CD4-positive, alpha-beta T cell treated with Interleukin-17A for 1 hour (primary cell): ENCODE data around the gene KLC1.

ENCODE experiments used
- DNase-seq: peaks from one replicate; pipeline ENCODE4 v3.0.0-alpha.2; 2020

The KLC1 gene

DNA sequence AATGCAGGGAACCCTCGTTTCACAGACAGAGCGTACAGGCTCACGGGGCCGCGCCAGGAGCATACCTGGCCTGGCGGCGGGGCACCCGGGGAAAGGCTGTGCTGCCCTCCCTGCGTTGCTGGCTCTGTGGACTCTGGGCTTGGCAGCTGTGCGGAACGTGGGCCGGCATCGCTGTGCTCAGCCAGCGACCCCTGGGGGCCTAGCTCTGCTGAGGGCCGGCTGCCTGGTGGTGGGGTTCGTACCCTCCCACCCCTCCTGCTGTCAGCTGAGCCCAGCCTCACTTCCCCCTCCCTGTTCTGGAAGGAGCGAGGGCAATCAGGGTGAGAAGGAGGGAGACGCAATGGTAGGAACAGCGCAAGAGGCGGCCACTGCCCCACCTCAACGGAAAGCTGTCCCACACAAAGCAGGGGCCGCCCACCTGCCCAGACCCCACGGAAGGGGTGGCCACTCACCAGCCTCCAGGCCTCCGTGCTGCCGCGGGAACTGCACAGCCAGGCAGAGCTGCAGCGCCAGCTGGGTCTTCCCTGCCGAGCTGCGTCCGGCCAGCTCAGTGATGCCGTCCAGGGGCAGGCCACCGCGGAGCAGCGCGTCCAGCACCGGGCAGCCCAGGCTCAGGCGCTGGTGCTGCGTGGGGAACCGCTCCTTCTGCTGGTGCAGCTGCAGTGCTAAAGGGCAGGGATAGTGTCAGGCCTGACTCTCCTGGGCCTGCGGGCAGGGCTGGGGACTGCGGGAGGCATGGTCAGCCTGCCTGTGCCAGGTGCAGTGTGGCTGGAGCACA is 77.7 kb downstream of the KLC1 start:
- no peak for DNase-seq

DNA sequence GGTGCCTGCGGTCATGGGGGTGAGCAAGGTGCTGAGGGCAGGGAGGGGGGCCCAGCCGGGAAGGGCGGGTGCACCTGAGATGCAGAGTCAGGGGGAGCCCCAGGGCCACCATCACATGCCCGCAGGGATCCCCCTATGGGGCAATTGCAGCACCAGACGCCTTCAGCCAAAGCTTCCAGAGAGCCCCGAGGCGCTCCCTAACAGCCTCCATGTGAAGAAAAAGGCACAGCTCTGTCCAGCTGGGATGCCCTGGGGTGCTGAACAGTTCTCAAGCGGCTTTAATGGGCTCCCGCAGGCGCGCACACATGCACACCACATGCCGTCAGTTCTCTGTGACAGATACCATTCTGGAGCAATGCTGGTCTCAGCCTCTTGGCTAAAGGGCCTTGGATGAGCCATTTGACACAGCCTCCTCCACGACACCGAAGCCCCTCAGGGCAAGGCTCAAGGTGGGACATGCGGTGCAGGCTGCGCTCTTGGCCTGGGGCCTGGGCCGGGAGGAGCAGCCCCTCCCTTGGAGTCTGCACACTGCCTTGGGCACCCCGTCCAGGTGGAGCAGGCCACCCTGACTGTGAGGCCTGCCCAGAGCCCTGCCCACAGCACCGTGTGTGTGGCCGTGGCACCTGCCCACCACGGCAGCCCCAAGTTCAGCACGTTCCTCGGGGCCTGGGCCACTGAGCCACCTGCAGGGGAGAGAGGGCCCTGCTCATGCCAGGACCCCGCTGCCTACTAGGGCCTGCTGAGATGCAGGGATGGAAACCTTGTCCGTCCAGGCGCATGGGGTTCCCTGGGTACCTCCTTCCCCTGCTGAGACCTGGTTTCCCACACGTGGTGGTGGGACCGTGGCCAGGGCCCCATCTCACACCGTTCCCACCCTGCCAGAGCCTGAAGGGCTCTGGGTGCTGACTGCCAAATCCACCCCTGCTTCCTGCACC is 78.6 kb downstream of the KLC1 start:
- no peak for DNase-seq

DNA sequence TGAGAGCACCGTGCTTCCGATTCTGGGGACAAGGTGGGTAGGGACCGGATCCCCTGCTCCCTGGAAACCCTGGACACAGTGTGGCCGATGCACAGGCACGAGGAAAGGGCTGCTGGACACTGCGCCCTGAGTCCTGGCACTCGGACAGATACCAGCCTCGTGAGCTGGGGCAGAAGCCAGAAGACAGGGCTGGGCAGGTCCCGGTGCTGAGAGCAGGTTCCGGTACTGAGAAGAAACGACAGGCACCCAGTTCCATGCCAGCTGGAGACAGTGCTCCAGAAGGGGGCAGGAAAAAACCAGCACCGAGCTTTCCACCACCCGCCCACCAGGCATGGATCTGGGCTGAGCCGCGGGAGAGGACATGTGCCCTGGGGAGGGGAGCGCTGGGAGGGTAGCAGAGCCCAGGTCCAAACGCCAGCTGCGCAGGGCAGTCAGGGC is 79.8 kb downstream of the KLC1 start:
- DNase-seq = no peak

- DNase-seq = no peak
These were observed 80.8 kb downstream of the KLC1 start for GRCh38 chr14:103709814-103710213.

DNA sequence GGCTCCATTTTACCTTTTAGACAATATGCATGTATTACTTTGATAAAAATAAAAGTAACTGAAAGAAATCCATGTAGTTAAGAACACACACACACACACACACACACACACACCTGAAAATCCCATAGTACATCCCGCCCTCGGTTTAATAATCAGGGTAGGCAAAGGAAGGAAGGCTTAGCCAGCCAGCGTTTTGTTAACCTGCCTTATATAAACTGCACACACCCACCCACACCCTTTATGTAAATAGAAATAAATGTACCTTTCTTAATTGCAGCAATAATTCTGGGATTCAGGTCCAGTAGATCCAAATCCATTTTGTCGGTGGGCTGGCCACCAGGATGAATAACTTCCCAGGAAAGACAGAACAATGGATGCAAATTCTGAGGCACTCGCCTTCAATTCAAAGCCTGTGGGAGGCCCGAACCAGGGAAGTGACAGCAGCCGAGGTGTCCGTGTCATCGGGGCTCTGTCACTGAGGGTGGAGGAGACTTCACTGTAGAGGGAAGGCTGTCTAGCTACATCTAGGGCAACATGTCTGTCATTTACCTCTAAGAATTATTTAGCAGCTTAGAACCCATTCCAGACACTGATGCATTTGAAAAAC is 81.9 kb downstream of the KLC1 start:
- DNase-seq = no peak

DNA sequence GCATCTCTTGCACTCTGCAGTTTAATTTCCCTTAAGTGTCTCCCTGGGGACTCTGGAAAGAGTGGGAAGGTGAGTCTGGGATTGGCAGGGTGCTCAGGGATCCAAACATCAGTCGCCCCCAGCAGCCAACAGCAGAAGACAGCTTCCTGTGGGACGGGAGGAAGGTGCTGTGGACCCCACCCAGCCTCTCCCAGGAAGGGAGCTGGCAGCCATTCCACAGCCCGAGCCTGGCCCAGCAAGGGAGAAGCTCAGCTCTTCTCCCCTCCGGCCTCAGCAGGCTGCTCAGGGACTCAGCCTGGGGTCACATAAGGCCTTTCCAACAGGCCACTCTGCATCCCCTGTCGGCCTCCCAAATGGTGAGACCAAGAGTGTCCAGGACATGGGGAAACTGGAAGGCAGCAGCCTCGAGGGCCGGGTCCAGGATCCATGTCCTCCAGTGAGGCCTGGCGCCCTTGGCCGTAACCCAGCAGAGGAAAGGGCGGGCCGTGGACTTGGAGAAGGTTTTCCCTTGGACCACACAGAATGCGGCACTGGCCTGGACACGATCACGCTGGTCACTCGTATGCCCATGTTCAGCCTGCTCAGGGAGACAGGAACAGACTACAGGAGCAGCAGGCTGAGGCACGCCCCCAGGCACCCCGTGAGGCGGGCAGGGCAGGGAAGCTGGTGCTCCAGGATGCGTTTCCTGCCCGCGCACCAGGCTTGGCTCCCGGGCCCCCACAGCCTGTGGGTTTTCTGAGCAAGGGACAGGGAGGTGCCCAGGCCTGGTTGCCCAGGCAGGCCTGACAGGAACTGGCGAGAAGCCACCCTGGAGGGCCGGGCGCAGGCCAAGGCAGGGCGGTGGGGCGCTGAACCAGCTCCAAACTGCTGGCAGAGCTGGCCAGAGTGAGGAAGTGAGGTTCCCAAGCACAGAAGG is 82.8 kb downstream of the KLC1 start:
- DNase-seq = no peak

- DNase-seq = no peak
These were observed 83.7 kb downstream of the KLC1 start for GRCh38 chr14:103712633-103713247.

- DNase-seq = no peak
These were observed 84.5 kb downstream of the KLC1 start for GRCh38 chr14:103713304-103714062.

- DNase-seq = no peak
These were observed 85.2 kb downstream of the KLC1 start for GRCh38 chr14:103714063-103714724.

DNA sequence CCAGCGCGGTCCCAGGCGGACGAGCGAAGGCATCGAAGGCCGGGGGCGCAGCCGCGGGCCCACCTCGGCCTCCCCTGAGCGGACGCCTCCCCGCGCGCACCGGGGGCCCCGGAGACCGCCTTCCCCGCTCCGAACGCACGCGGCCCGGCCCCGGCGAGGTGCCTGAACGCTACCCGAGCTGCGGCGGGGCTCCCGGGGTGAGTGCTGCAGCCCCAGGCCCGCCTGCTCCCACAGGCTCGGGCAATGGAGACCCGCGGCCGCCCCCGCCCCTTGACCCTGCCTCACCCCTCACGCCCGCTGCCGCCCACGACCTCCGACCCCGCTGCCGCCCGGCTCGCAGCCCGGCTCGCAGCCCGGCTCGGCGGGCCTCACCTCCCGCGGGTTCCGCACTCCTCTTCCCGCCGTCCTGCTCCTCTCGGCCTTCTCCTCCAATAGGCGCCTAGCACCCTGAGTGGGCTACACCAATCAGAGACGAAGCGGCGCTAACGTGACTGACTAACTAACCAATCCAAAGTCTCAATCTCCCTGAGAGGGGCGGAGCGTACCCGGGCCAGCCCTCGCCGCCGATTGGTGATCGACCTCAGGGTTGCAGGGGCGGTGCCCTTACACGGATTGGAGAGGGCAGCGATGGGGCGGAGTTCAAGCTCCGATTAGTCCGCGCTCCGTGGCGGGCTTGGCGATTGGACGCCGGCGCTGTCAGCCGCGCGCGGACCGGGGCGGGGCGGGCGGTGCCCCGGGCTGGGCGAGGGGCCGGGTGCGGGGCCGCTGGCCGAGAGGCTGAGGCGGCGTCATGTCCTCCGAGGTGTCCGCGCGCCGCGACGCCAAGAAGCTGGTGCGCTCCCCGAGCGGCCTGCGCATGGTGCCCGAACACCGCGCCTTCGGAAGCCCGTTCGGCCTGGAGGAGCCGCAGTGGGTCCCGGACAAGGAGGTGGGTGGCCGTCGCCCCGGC is 86.3 kb downstream of the KLC1 start, which contains the start of the genes XRCC3 and ZFYVE21:
Gene XRCC3 (minus strand): TSS at position 400 of the 949 bp plus-strand sequence. CDS start 4,364 bp downstream, outside the sequence.
Gene ZFYVE21 (plus strand): TSS at position 759 of the 949 bp plus-strand sequence. CDS start 32 bp downstream, at position 791.
- peak; percentile 100 for DNase-seq

DNA sequence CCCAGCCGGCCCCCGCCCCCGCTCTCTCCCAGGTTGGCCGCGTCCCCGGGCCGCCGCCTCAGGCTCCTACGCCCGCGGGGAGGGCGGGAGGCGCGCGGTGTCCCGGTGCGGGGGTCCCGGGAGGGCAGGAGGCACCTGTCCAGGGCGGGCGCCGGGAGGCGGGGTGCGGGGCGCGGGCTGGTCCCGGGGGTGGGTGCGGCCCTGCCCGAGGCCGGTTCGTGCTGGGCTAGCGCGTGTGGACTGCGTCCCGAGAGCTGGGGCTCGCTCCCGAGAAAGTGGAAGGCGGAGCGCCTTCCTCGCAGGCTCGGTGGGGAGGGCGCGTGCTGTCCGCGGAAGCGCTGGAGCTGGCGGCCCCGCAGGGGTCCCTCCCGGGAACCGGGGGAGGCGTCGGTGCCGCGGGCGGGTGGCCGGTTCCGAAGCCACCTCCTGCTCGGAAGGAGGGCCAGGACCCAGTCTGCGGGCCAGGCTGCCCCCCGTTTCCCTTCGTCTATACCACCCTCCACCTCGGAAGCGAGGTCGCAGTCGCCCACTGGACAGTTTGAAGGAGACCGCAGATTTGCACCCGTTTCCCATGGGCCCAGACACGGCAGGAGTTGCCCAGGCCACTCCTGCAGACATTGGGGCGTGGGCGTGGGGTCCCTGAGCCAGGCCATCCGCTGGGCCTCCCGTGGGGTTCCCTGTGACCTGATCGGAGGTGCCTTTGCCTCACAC is 87.2 kb downstream of the KLC1 start:
- DNase-seq = no peak

DNA sequence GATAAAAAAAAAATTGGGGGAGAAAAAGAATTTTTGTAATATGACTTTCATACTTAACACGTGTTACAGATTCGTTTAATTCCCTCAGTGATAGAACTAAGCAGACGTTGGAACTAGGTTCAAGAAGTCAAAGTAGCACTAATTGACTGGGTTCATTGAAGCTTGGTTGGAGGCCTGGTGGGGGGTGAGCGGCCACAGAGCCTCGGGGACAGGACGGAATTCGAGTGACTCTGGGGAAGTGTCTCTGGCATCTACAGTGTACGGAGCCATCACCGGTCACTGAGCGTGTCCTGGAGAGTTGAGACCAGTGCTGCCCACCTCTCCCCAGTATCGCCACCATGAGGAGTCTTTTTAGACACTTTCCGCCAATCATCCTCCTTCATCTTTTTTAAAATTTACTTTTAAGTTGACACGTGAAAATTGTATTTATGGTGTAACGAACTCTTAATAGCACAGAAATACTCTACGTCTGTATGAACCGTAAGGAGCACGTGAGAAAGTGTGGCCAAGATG is 87.9 kb downstream of the KLC1 start:
- no peak for DNase-seq

- no peak for DNase-seq
These were observed 89.6 kb downstream of the KLC1 start for GRCh38 chr14:103718572-103718971.

DNA sequence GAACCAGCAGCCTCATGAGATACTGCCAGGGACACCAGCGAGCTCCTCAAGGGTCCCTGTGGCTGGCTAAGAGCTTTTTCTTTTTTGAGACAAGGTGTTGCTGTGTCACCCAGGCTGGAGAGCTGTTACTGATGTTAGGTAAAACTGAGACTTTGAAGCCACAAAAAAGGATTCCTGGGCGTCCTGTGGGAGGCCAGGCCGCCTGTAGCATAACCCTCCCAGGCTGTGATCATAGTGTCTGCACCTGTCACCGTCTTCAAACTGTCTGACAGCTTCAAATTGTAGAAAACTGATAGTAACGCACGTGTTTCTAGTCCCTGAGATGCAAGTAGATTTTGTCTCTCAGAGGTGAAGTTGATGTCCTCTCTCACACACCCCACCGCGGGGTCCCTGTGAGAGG is 90.7 kb downstream of the KLC1 start:
- DNase-seq = no peak

DNA sequence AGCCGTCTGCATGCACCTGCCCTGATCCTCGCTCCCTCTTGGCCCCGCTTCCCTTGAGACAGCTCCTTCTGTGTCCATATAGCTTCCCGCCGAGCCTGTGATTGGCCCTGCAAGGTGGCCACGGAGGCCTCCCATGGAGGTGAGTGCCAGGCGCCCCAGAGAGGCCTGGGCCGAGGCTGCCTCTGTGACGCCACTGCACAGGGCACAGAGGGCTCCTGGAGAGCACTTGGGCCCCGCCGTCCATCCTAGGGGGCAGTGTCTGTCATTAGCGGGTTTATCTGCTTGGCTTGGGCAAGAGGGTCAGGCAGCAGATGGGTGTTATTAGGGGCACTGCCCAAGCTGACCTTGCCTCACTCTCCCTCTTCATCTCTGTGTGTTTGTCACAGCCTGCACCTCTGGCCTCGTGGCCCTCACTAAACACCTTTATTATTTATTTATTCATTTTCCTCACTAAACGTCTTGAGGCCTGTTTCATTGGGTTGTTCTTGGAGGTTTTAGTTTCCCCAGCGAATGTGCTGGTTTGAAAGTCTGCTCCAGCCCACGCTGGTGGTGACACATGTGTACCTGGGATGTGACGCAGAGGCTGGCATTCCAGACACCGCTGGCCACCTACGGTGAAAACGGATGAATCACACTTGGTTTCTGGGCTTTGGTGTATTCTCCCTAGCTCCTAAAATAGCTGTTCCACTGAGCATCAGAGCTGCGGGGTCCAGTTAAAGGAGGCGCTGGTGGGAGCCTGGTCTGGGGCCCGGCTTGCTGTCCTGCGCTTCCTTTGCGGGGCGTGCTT is 92.5 kb downstream of the KLC1 start:
- no peak for DNase-seq

DNA sequence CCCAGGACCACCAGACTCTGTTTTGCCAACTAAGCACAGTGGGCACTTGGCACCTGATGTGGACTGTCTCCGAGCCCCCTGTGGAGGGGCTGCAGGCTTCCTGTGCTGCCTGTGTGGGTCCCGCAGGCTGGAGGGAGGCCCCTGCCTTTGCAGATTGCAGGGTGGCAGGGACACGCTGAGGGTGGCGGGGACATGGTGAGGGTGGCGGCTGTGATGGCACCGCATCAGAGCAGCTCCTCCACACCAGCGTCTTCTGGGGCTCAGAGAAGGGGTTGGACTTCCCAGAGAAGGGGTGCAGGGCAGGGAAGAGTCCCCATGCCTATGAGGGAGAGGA is 94.7 kb downstream of the KLC1 start:
- no peak for DNase-seq

- DNase-seq = no peak
These were observed 95.1 kb downstream of the KLC1 start for GRCh38 chr14:103724116-103724515.
